ENCODE measurements around the gene SMARCAD1.

The SMARCAD1 gene

DNA sequence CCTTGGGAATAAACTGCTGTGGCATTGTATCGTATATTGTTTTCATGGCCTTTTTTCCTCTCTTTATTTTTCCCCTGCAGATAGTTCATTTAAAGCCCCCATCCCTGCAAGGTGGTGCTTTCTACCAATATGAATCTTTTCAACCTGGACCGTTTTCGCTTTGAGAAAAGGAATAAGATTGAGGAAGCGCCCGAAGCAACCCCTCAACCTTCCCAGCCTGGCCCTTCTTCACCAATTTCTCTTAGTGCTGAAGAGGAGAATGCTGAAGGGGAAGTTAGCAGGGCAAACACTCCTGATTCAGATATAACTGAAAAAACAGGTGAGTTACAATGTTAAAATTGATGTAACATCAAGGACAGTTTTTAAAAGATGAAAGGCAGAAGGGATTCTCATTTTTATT, 601 bp downstream of the SMARCAD1 start:
- DNase-seq (ENCODE audit: low read depth, low spot score): no peak
- peak overlapping the region; percentile 62 for H3K4me3 ChIP-seq (ENCODE audit: low read depth, low read length)
- TF ChIP-seq, protein P1, sequence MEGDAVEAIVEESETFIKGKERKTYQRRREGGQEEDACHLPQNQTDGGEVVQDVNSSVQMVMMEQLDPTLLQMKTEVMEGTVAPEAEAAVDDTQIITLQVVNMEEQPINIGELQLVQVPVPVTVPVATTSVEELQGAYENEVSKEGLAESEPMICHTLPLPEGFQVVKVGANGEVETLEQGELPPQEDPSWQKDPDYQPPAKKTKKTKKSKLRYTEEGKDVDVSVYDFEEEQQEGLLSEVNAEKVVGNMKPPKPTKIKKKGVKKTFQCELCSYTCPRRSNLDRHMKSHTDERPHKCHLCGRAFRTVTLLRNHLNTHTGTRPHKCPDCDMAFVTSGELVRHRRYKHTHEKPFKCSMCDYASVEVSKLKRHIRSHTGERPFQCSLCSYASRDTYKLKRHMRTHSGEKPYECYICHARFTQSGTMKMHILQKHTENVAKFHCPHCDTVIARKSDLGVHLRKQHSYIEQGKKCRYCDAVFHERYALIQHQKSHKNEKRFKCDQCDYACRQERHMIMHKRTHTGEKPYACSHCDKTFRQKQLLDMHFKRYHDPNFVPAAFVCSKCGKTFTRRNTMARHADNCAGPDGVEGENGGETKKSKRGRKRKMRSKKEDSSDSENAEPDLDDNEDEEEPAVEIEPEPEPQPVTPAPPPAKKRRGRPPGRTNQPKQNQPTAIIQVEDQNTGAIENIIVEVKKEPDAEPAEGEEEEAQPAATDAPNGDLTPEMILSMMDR (IDR thresholded peaks at IDR 0.05; ENCODE audit: low read depth, low read length): no peak
- in situ Hi-C loops (cut with HindIII; ENCODE audit: low sequenced_read_pairs): no loop called here

DNA sequence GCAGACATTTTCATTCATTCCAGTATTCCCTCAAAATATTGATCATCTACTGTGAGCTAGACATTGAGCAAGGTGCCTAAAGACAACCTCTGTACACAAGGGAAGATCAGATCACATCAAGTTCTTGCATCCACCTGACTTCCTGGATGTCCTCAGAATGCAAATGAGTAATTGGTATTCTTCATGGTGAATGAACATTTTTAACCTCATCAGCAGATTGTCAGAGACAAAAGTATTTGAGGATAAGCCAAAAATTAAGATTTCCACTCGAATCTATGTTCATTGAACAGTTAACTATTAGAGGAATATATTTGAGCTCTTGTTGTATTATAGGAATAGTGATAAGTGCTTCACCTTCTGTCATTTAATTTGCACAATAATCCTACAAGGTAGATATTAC, 1.3 kb downstream of the SMARCAD1 start:
- peak overlapping the region; percentile 62 for H3K4me3 ChIP-seq (ENCODE audit: low read depth, low read length)
- in situ Hi-C loops (cut with HindIII; ENCODE audit: low sequenced_read_pairs): no loop called here
- DNase-seq (ENCODE audit: low read depth, low spot score): no peak
- TF ChIP-seq, protein P1 (IDR thresholded peaks at IDR 0.05; ENCODE audit: low read depth, low read length): no peak

DNA sequence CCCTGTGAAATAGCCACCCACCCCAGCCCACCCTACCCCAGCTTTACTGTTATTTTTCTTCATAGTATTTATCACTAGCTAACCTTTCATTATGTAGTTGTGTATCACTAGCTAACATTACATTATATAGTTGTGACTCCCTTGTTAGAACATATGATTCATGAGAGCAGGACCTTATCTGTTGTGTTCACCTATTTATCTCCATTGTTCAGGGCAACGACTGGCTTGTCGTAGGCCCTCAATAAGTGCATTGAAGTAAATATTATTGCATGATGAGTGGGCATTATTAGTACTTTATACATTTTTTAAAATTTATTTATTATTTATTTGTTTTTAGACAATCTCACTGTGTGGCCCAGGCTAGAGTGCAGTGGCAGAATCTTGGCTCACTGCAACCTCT, 4.2 kb downstream of the SMARCAD1 start:
- H3K4me3 ChIP-seq (ENCODE audit: low read depth, low read length): no peak overlapping the region
- TF ChIP-seq, protein P1 (IDR thresholded peaks at IDR 0.05; ENCODE audit: low read depth, low read length): no peak
- in situ Hi-C loops (cut with HindIII; ENCODE audit: low sequenced_read_pairs): no loop called here

DNA sequence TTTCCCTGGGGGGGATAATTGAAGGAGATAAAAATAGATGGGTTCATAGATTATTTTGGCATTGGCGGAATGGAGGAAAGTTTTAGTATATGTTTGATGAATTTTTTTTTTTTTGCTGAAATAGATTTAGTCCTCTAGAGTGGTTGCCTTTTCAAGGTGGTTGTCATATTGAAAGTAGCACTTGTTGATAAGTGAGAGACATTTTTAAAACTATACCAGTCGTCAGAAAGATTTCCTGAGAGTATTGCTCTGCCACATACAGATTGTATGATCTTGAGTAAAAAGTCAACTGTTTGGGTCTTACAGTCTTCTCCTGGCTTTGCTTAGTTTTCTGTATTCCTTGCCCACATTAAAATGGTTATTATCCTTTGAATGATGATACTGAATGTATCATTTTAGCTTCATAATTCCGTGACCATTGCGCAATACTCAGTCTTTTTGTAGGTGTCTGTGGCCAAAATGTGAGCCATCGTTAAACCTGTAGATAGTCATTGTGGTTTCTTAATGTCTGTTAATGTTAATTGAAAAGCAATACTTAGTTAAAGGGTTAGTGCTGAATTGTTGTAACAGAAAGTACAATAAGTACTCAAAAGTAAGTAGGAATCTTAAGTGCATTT, 7.1 kb downstream of the SMARCAD1 start:
- TF ChIP-seq, protein P1 (IDR thresholded peaks at IDR 0.05; ENCODE audit: low read depth, low read length): no peak
- no peak overlapping the region for H3K4me3 ChIP-seq (ENCODE audit: low read depth, low read length)
- DNase-seq (ENCODE audit: low read depth, low spot score): no peak
- in situ Hi-C loops (cut with HindIII; ENCODE audit: low sequenced_read_pairs): no loop called here

More for the DNA sequence above, 4.2 kb downstream of the SMARCAD1 start:
- no peak for DNase-seq (ENCODE audit: low read depth, low spot score)

DNA sequence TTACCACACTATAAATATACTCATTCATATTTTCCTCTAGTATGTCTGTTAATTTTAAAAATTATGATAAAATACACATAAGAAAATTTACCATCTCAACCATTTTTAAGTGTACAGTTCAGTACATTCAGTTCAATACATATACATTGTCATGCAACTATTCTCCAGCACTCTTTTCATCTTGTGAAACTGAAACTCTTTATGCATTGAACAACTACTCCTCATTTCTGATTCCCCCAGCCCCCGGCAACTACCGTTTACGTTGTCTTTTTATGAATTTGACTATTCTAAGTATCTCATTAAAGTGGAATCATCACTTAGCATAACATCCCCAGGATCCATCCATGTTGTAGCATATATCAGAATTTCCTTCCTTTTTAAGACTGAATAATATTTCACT, 8.7 kb downstream of the SMARCAD1 start:
- no peak for DNase-seq (ENCODE audit: low read depth, low spot score)
- TF ChIP-seq, protein P1 (IDR thresholded peaks at IDR 0.05; ENCODE audit: low read depth, low read length): no peak
- no peak overlapping the region for H3K4me3 ChIP-seq (ENCODE audit: low read depth, low read length)
- in situ Hi-C loops (cut with HindIII; ENCODE audit: low sequenced_read_pairs): no loop called here

DNA sequence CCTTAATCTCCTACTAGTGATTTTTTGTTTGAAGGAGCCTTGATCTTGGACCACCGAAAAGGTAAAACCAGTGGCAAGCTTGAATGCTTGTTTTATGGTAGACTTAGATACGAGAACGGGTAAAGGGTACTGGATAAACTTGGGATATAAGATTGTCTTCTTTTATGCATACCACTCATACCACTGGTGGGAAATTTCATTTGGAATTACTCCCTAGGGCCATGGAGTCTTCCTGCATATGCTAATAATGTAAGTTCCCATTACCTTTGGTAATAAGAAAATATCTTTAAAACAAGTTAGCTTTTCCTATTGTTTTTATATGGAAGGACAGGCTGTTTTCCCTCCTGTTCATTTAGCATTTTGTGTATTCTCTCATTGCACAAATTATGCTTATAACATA, 11.7 kb downstream of the SMARCAD1 start:
- DNase-seq (ENCODE audit: low read depth, low spot score): no peak
- TF ChIP-seq, protein P1 (IDR thresholded peaks at IDR 0.05; ENCODE audit: low read depth, low read length): no peak
- in situ Hi-C loops (cut with HindIII; ENCODE audit: low sequenced_read_pairs): no loop called here
- H3K4me3 ChIP-seq (ENCODE audit: low read depth, low read length): no peak overlapping the region
